GM21619 (cell line): ENCODE measurements around the gene SORCS2.

Experiments used
- ATAC-seq: cut with Tn5 transposase; IDR thresholded peaks from one replicate; pipeline ENCODE4 v1.9.1; 2021; ENCODE audit not compliant: unreplicated experiment

The SORCS2 gene

GRCh38 chr4:7790023-7790422 is 597.7 kb downstream of the SORCS2 start:
- ATAC-seq, result no peak

GRCh38 chr4:7790999-7791398 is 598.7 kb downstream of the SORCS2 start:
- ATAC-seq, result no peak
